T-helper 9 cell (primary cell): ENCODE data around the gene GRIA1.
"Not testable (repeated sequence)": the region's sequence is repeated elsewhere in the genome, so short reads cannot be mapped to it uniquely, and the experiment has no call there.

ENCODE experiments used
- DNase-seq: peaks from one replicate; pipeline ENCODE4 v3.0.0-alpha.2; 2020

Gene GRIA1

DNA sequence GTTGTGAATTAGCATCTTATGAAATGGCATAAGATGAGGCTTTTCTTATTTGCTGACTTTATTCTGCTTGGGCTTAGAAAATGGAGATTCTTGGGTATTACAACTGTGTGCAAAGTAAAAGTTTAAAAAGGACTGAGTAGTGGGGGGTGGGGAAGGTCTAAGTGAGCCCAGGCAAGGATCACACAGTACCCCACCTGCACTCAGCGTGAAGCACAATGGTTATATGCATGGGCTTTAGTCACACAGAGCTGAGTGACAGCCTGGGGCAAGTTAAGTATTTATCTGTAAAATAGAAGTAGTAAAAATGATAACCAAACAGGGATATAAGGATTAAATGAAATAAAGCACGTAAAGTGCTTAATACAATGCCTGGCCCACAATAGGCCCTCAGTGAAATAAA, 300.9 kb downstream of the GRIA1 start:
- no peak for DNase-seq

DNA sequence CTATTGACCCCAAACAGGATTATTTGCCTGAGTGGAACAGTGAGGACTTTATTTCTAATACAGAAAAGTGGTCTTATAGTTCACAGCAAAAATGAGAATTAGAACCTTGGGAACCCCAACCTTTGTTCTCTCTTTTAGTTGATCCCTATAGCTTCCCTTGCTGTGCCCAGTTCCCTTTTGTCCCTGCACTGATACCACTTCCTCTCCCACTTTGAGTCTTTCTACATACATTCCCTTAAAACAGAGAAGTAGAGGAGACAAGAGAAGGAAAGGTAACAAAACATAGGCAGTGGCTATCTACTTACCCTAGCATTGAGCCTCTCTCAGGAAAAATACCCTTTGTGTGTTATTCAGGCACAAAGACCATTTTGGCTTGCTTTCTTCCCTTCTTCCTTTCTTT, 301.8 kb downstream of the GRIA1 start:
- DNase-seq, result no peak

DNA sequence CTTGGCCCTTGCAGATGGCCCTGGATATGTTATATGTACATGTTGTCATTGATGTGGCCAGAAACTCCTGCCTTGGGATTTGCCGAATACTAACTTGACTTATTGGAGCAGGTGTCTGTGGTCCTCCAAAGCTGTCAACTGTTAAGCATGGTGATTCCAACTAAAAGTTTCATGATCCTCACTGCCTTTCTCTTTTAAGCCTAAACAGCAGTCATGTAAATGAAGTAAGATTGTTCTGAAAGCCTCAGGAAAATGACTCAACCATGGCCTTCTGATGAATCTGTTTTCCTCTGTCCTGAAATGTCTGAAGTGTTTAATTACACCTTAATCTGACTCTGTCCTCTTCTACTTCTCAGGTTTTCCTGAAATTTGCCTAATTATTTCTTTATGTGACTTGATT, 303.2 kb downstream of the GRIA1 start:
- no peak for DNase-seq

DNA sequence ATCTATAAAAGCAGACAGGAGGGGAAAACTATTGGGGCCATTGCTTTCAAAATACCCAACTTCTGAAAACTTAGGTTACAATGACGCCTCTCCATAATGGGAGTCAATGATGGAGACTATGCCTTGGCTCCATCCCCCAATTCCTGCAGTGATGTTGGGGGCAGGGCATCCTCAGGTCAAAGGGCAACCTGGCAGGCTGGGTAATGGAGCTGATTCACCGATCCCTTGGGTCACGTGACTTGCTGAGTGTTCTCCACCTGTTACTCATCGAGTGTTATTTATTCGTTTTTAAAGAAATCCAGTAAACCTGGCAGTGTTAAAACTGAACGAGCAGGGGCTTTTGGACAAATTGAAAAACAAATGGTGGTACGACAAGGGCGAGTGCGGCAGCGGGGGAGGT, 303.9 kb downstream of the GRIA1 start:
- no peak for DNase-seq

DNA sequence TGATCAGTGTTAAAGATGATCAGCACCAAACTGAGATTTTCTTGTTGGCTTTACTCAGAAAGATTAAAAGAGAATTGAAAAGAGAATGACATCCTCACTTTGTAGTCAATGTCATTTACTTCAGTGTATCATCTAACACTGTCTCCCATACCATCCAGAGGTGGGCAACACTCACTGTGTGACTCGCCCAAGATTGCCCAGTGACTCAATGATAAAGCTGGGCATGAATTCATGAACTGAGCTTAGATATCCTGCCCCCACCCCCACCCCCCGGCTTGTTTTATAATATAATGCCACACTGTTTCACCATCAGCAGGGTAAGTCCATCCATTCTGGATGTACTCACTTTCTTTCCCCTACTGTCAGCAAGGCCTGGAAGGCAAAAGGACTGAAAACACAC, 306.1 kb downstream of the GRIA1 start:
- no peak for DNase-seq

GRCh38 chr5:153797484-153797883, 307.0 kb downstream of the GRIA1 start:
- no peak for DNase-seq

DNA sequence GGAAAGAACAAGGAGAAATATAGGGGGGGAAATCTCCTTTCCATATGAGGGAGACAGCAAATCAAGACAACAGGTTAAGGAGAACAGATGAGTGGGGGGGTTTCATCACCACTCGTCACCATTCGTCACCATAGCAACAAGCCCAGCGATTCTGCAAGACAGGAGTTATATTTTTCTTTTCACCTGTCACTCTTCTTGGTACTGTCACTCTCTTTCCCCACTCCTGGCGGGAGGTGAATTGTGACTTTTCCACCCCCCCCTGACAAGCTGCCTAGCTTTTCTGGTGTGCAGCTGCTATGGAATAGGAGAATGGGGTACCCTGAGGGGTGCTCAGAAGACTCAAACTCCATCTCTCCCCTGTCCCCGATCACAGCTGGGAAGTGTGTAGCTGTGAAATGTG, 308.4 kb downstream of the GRIA1 start:
- no peak for DNase-seq

DNA sequence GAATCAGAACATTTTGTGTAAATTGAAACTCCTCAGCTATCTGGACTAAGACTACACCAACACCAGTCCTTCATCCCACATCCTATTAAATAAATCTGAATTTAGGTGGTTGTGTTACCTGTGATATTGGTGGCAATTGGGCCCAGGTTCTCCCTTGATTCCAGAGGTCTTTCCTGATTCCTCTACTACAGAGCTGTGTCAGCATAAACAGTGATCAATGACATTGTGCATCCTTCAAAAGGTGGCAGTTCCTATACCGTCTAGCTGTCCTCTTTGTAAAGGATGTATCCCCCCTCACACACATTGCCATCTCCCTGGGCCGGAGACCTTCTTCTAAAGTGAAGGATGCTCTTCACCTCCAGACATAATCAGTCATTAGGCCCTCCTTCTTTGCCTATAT, 309.0 kb downstream of the GRIA1 start:
- no peak for DNase-seq

DNA sequence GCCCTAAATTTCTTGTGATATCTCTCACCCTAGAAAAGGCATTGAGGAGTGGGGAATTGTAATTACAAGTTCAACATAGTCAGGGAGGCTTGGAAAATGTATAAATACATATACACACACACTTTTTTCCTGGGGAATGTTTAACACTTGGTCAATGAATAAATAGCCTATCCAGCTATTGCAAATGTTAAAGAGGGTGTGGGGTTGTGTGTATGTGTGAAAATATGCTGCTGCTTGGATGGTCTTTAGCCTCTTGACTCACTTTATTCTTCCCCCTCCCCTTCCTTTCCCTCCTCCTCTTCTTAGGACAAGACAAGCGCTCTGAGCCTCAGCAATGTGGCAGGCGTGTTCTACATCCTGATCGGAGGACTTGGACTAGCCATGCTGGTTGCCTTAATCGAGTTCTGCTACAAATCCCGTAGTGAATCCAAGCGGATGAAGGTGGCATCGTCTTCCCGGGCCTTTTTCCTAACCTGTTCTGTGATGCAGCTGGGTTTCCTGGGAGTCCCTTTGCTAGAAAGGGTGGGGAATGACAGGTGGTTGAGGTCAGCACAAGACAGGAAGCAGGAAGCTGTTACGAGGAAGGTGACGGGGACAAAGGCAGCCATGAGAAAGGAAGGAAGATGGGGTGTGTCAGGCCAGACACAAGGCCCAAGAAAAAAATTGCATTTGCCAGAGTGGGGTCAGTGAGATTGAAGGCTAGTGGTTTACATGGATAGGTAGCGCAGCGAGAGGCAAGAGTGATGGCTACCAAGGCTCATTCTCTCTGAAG, 311.8 kb downstream of the GRIA1 start:
- no peak for DNase-seq

DNA sequence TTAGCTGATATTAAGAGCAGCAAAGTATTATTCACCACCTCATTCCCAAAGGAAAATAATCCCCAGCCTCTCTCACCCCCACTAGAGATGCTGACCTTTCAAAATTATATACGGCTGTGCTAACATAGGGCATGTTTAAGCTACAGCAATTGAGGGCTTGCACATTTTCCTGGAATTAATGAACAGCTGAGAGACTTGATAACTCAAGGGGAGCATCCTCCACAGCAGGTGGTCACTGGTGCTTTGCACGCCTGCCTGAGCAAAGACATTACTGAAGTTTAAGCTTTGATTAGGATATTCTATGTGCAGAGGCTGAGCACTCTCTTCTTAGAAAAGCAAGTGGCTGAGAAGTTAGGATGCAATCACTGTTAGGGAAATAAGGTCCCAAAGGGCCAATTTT, 317.3 kb downstream of the GRIA1 start:
- no peak for DNase-seq

DNA sequence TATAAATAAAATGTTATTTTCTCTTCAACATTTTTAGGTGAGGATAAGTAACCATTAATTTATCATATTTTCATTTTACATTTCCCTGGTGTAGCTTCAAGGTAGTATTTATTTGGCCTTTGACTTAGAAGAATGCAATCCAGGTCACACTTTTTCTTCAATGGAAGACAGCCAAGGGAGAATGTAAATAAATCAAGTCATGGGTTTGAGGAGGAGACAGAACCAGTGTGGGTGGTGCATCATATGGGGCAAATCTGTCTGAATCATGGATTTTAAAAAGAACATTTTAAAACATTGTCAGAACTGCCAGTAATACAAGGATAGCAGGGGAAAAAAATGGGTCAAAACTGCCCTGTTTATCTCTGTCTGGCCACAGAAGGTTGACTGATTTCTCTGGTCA, 318.7 kb downstream of the GRIA1 start:
- no peak for DNase-seq

- DNase-seq, result no peak
Observed at GRCh38 chr5:153813901-153814300, 323.4 kb downstream of the GRIA1 start.

DNA sequence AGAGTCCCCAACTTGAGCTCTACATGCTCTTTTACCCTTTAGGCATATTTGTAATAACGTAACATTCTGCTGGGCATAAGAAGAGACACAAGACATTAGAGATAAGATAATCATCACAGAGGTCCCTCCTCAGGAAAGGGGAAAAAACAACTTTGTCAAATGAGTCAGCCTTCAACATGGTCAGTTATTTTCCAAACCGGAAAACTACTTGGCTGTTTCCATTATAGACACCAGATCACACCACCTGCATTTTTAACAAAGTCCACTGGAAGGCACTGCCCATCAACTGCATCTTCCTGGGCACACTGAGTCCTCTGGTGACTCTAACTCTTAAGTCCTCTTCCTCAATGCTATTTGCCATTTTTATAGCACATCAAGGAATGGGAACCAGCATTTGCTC, 326.4 kb downstream of the GRIA1 start:
- DNase-seq, result no peak

DNA sequence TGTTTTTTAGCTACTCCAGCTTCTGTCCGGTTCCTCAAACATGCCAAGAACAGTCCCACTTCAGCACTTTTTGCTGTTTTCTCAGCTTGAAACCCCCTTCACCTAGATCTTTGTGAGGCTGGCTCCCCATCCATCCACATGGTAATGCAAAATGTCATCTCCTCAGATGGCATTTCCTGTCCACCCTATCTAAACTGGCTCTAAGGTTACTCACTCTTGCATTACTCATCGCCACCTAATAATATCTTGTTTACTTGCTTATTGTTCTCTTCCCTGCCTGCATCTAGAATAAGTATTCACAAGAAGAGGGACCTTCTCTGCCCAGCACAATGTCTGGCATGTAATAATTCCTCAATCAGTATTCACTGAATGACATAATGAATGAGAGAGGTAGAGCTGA, 328.2 kb downstream of the GRIA1 start:
- no peak for DNase-seq

DNA sequence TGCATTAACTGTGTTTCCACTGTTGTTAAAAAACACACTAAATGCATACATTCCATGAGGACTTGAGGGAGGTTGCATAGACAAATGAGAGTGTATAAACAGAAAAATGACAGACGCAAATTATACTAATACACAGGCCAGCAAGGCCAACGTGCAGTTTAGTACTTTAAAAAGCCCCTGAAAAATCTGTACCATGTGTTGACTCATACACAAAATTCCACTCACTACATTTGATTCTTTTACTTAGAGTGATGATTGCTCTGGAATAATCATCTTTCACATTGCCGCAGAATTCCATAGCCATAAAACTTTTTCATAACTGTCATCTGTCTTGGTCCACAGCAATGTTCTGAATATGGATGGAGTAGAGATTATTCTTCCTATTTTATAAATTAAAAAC, 332.6 kb downstream of the GRIA1 start:
- DNase-seq, result no peak

DNA sequence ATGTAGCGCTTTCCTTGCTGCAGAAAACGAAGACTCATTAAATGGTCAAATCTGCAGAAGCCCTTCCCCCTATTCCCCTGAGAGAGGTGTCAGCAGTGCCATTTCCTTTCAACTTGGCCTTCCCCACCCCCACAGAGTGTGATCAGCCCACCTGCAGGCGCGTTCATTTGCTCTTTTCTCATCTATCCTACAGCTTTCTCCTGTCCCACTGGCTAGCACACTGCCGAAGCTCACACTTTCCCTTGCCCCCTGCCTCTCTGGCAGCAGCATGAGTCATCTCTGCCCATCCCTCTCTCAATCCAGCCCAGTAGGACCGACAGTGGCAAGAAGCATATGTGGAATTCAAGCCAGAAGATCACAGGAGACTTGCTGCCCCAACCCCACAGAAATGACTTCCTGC, 334.4 kb downstream of the GRIA1 start:
- DNase-seq, result no peak

- DNase-seq, result no peak
Observed at GRCh38 chr5:153827397-153827796, 336.9 kb downstream of the GRIA1 start.

DNA sequence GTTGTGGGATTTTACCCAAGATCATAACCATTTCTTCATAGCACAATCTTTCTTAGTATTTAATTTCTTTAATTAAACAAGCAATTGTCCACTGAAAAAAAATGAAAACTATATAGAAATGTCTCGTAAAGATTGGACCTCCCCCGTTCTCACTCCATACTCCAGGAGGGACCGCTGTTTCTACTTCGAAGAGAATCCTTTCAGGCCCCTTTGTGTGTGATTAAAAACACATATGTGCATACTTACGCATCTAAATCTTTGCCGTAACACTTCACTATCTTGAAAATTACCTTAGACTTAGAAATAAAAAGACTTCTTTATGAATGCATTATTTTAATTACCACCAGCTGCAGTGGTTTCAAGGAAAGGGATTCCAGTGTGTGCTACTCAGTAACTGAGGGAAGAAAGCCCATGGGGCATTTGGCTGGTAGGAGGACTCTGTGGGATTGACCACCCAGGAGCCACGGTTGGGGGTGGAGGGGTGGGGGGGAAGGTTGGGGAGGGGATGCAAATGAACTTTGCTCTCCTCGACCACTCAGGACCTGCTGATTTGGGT, 339.1 kb downstream of the GRIA1 start:
- no peak for DNase-seq

DNA sequence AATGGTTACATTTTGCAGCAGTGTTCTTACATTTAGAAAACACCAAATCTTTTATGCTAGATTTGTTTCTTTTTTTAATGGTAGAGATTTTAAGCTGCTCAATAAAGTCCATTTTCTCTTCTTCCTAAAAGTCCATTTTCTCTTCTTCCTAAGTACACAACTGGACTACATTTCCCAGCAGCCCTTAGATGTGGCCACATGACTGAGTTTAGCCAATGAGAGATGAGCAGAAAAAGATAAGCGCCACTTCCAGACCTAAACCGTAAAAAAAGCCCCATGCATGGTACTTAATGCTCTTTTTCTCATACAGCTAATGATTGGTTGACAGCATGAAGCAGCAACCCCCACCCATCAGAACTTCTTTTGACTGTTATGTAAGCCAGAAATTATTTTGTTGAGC, 341.5 kb downstream of the GRIA1 start:
- no peak for DNase-seq

DNA sequence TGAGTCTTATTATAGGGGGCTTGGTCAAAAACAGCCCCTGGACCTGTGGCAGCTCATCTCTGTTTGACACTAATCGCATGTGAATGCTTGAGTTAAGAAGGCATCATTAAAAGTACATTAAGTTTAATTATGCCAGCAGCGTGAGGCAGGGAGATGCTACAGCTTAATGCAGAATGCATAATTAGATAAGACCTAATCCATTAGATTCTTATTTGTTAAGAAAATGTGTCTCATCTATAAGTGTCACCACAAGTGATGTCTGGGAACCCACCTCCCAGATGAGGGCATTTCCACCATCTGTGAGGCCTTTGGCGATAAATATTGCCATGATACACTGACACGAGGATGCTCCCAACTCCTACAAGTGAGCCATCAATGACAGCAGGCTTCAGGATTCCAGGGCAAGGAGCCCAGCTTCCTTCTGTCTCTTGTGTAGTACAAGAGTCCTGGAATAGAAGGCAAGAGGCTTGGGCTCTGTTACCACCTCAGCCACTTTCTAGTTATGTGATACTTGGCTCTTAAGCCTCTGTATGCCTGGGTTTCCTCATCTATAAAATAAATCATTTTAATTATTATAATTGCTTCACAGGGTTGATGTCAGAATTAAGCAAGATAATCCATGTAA, 345.5 kb downstream of the GRIA1 start:
- no peak for DNase-seq

DNA sequence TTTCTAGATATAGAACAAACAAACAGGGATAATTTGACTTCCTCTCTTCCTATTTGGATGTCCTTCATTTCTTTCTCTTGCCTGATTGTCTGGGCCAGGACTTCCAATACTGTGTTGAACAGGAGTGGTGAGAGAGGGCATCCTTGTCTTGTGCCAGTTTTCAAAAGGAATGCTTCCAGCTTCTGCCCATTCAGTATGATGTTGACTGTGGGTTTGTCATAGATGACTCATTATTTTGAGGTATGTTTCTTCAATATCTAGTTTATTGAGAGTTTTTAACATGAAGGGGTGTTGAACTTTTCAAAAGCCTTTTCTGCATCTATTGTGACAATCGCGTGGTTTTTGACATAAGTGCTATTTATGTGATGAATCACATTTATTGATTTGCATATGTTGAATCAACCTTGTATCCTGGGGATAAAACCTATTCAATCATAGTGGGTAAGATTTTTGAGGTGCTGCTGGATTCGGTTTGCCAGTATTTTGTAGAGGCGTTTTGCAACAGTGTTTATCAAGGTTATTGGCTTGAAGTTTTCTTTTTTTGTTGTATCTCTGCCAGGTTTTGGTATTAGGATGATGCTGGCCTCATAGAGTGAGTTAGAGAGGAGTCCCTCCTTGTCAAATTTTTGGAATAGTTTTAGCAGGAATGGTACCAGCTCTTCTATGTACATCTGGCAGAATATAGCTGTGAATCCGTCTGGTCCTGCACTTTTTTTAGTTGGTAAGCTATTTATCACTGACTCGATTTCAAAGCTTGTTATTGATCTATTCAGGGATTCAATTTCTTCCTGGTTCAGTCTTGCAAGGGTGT, 359.0 kb downstream of the GRIA1 start:
- not testable (repeated sequence) for DNase-seq

DNA sequence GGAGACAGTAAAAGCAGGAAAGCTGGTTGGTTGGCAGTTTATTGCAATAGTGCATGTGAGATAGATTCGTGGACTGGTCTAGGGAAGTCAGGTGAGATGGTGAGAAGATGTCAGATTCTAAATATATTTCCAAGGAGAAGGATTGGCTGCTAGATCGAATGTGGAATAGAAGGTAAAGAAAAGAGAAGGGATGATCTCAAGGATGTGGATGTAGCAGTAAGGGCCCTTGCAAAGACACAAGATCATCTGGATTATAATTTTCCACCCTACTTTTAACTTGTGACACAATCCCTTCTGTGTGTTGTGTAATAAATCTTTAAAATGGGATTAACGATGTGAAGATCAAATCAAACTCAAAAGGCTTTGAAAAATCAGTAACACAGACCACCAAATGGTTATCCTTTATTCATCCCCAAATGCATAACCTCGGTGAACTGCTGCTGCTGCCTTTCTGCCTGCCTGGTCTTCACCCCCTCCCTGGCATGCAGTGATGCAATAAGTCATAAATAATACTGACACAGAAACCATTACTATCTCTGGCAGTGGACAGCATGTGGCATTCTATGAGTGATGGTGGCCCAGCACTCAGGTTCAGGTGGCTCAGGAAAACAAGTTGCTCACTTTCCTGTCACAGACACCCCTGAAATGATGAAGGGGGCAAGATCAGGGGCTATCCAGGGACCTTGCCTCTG, 369.9 kb downstream of the GRIA1 start:
- no peak for DNase-seq

DNA sequence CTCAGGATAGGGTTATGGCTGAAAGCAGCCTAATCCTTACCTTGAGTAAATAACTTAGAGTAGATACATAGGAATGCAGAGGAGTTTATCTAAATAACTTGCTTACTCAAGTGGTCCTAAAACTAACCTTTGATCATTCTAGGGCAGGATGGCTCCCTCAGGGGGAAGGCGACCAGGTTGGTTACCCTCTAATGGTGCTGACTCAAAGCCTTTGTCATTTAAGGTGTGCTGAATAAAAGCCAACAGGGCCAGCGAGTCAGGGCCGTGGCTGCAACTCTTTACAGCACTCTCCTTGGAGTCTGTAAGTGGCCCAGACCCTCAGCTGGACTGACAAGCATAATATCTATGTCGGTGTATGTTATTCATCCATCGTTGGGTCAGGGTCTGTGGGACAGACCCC, 372.4 kb downstream of the GRIA1 start:
- not testable (repeated sequence) for DNase-seq
